Astrocyte (in vitro differentiated cells and primary cell): ENCODE data around the gene FAM98C. TPM values are rescaled to one million over a fixed set of nuclear protein-coding genes. Genes with fewer than 3 reads are reported as not detected.

Source experiments
- DNase-seq: peaks from one replicate; pipeline ENCODE4 v3.0.0-alpha.2; 2010; ENCODE audit warnings: low read depth
- FAIRE-seq: peaks from 2 replicates; lab custom pipeline; 2011; peaks lifted over from hg19 to GRCh38; lab: Jason Lieb, UNC
- H2AFZ ChIP-seq: 2 replicates; pipeline ENCODE4 v1.6.0; 2012; ENCODE audit warnings: low read depth, low read length, inconsistent platforms
- H3K27ac ChIP-seq: 2 replicates; pipeline ENCODE4 v1.5.1; 2011; ENCODE audit warnings: low read depth, low read length, inconsistent platforms
- H3K27me3 ChIP-seq: 2 replicates; pipeline ENCODE4 v1.6.0; 2011; ENCODE audit warnings: low read length, inconsistent platforms; ENCODE audit not compliant: insufficient read depth
- H3K36me3 ChIP-seq: 2 replicates; pipeline ENCODE4 v1.5.1; 2011; ENCODE audit warnings: low read length, inconsistent platforms; ENCODE audit not compliant: insufficient read depth
- H3K4me1 ChIP-seq: 2 replicates; pipeline ENCODE4 v1.5.1; 2011; ENCODE audit warnings: low read length, inconsistent platforms; ENCODE audit not compliant: insufficient read depth
- H3K4me2 ChIP-seq: 2 replicates; pipeline ENCODE4 v1.6.0; 2012; ENCODE audit warnings: low read length, inconsistent platforms
- H3K4me3 ChIP-seq: 2 replicates; pipeline ENCODE4 v1.5.1; 2011; ENCODE audit warnings: low read depth, mild to moderate bottlenecking, low read length, inconsistent platforms; ENCODE audit not compliant: insufficient read depth
- H3K79me2 ChIP-seq: 2 replicates; pipeline ENCODE4 v1.6.0; 2012; ENCODE audit warnings: mild to moderate bottlenecking, low read length, inconsistent platforms; ENCODE audit not compliant: insufficient read depth
- H3K9ac ChIP-seq: 2 replicates; pipeline ENCODE4 v1.6.0; 2012; ENCODE audit warnings: mild to moderate bottlenecking, low read length, inconsistent platforms
- H3K9me3 ChIP-seq: 2 replicates; pipeline ENCODE4 v1.5.1; 2012; ENCODE audit warnings: low read depth, mild to moderate bottlenecking, low read length, inconsistent platforms; ENCODE audit not compliant: insufficient read depth
- H4K20me1 ChIP-seq: 2 replicates; pipeline ENCODE4 v1.6.0; 2012; ENCODE audit warnings: low read length, inconsistent platforms; ENCODE audit not compliant: insufficient read depth
- H3K27ac Mint-ChIP-seq: one replicate; pipeline ENCODE4 v1.8.0; 2021; ENCODE audit warnings: mild to moderate bottlenecking, mixed read lengths; ENCODE audit not compliant: unreplicated experiment
- H3K27me3 Mint-ChIP-seq: one replicate; pipeline ENCODE4 v1.8.0; 2021; ENCODE audit warnings: low read depth, mixed read lengths; ENCODE audit not compliant: unreplicated experiment
- H3K36me3 Mint-ChIP-seq: one replicate; pipeline ENCODE4 v1.8.0; 2021; ENCODE audit warnings: low read depth, mixed read lengths; ENCODE audit not compliant: unreplicated experiment
- H3K4me1 Mint-ChIP-seq: one replicate; pipeline ENCODE4 v1.8.0; 2021; ENCODE audit warnings: low read depth, mixed read lengths; ENCODE audit not compliant: unreplicated experiment
- H3K4me3 Mint-ChIP-seq: one replicate; pipeline ENCODE4 v1.8.0; 2021; ENCODE audit warnings: mild to moderate bottlenecking, moderate library complexity, mixed read lengths; ENCODE audit not compliant: unreplicated experiment
- H3K9me3 Mint-ChIP-seq: one replicate; pipeline ENCODE4 v1.8.0; 2021; ENCODE audit warnings: mild to moderate bottlenecking, mixed read lengths; ENCODE audit not compliant: unreplicated experiment
- CTCF ChIP-seq: IDR thresholded peaks from 2 replicates; pipeline ENCODE4 v1.5.1; 2011; ENCODE audit warnings: low read depth, mild to moderate bottlenecking, inconsistent platforms, low read length, moderate library complexity; ENCODE audit not compliant: insufficient read depth
- EZH2 ChIP-seq: IDR thresholded peaks from 2 replicates; pipeline ENCODE4 v1.6.1; 2012; ENCODE audit warnings: mild to moderate bottlenecking, low read length, inconsistent platforms; ENCODE audit not compliant: insufficient read depth
- total RNA-seq: library from RNA; stranded (reverse); gene quantifications from 2 replicates; pipeline ENCODE4 v1.2.1, GENCODE V29; 2021

Gene FAM98C
- total RNA-seq, 1 donor from 2014 or later, result 15.0 TPM

DNA sequence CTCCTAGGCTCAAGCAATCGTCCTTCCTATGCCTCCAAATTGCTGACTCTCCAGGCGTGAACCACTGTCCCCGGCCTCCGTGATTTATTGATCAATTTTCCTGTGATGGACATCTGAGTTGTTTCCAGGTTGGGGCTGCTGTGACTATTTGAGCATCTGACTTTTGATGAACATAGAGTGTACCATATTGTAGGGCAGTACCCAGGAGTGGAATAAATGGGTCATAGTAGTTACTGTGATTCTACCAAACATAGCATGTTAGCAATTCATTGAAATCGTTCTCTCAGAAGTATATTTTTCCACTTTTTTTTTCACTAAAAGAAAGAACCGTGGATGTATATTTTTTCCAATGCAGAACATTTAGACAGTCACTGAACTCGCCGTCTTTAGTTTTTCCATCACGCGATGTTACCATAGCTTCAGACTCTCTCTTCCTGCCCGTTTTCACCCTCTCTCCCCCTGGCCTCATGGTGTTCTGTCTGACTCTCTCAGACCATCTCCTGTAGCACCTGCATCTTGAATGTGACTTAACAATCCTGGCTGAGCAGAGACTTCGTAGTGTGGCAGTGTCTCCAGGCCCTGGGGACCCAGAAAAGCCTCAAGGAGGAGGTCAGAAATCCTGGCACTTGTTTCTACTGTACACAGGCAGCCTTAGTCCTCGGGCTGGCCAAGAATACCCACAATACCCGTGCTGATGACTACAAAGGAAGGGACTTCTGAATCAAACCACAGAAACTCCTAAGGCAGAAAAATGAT lies 26.3 kb downstream of the FAM98C start:
- H4K20me1 ChIP-seq, result no peaks in the 10 kb centered on the region
- Mint-ChIP-seq H3K27ac (no peak overlapping the region), H3K4me3 (no peak overlapping the region), H3K4me1 (peaks cover 1% of the 10 kb centered on the region), H3K27me3 (peaks cover 21% of the 10 kb centered on the region), H3K9me3 (peaks cover under 1% of the 10 kb centered on the region), H3K36me3 (peaks cover 2% of the 10 kb centered on the region)
- H2AFZ ChIP-seq, result no peak overlapping the region
- no peaks in the 10 kb centered on the region for H3K79me2 ChIP-seq
- FAIRE-seq (no peak), DNase-seq (no peak)
- H3K36me3 ChIP-seq, result no peaks in the 10 kb centered on the region
- no peak overlapping the region for H3K27ac ChIP-seq
- H3K4me2 ChIP-seq, result no peak overlapping the region
- H3K4me3 ChIP-seq, result no peak overlapping the region
- H3K4me1 ChIP-seq, result no peaks in the 10 kb centered on the region
- TF ChIP-seq EZH2 (no peak), CTCF (no peak)
- peaks cover 15% of the 10 kb centered on the region for H3K27me3 ChIP-seq
- H3K9ac ChIP-seq, result no peak overlapping the region
- H3K9me3 ChIP-seq, result no peaks in the 10 kb centered on the region

DNA sequence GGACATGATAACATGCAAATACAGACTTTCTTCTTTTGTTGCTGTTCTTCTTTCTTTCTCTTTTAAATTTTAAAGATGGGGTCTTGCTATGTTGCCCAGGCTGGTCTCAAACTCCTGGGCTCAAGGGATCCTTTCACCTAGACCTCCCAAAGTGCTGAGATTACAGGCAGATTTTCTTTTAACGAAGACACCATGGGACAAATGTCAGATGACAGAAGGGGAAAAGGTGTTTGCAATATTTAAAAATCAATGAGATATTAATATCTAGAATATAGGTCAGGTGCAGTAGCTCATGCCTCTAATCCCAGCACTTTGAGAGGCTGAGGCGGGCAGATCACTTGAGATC lies 26.9 kb downstream of the FAM98C start:
- Histone ChIP-seq H3K4me3 (no peak overlapping the region), H3K27me3 (peaks cover 16% of the 10 kb centered on the region), H3K36me3 (no peaks in the 10 kb centered on the region), H4K20me1 (no peaks in the 10 kb centered on the region), H2AFZ (no peak overlapping the region), H3K79me2 (no peaks in the 10 kb centered on the region), H3K9me3 (no peaks in the 10 kb centered on the region), H3K4me1 (no peaks in the 10 kb centered on the region), H3K4me2 (no peak overlapping the region), H3K27ac (no peak overlapping the region), H3K9ac (no peak overlapping the region)
- no peak for FAIRE-seq
- Mint-ChIP-seq H3K4me1 (peaks cover 1% of the 10 kb centered on the region), H3K4me3 (no peak overlapping the region), H3K9me3 (peaks cover 1% of the 10 kb centered on the region), H3K27ac (no peak overlapping the region), H3K27me3 (peaks cover 23% of the 10 kb centered on the region), H3K36me3 (peaks cover 2% of the 10 kb centered on the region)
- TF ChIP-seq CTCF (no peak), EZH2 (no peak)
- no peak for DNase-seq

GRCh38 chr19:38430931-38431330 lies 28.0 kb downstream of the FAM98C start:
- Histone ChIP-seq H3K27me3 (peaks cover 14% of the 10 kb centered on the region), H3K9me3 (no peaks in the 10 kb centered on the region), H3K79me2 (no peaks in the 10 kb centered on the region), H3K27ac (no peak overlapping the region), H2AFZ (no peak overlapping the region), H3K4me2 (no peak overlapping the region), H4K20me1 (no peaks in the 10 kb centered on the region), H3K9ac (no peak overlapping the region), H3K4me1 (no peaks in the 10 kb centered on the region), H3K36me3 (no peaks in the 10 kb centered on the region), H3K4me3 (no peak overlapping the region)
- H3K27me3 Mint-ChIP-seq, result peaks cover 23% of the 10 kb centered on the region
- H3K9me3 Mint-ChIP-seq, result peaks cover 1% of the 10 kb centered on the region
- TF ChIP-seq EZH2 (no peak), CTCF (no peak)
- FAIRE-seq (no peak), DNase-seq (no peak)
- H3K36me3 Mint-ChIP-seq, result no peaks in the 10 kb centered on the region
- no peak overlapping the region for H3K27ac Mint-ChIP-seq
- peaks cover 1% of the 10 kb centered on the region for H3K4me1 Mint-ChIP-seq
- no peak overlapping the region for H3K4me3 Mint-ChIP-seq
